Activated CD8-positive, alpha-beta T cell treated with anti-CD3 and anti-CD28 coated beads, Interleukin-2, amount 10 ng/mL, durations not matched to agents 7 days and 5 days (primary cell): ENCODE results near the gene OPN1MW3. TPM values are rescaled to one million over a fixed set of nuclear protein-coding genes. Genes with fewer than 3 reads are reported as not detected.
A peak's percentile ranks its signal among the peaks of the same experiment; 100 is the strongest.
"Not testable (repeated sequence)": the region's sequence is repeated elsewhere in the genome, so short reads cannot be mapped to it uniquely, and the experiment has no call there.

Source experiments
- ATAC-seq: fragments of 150-1000 bp; cut with Tn5 transposase; one replicate; pipeline ENCODE4 v1.10.0; 2021; ENCODE audit warnings: moderate library complexity
- CTCF ChIA-PET: fragments of 350-600 bp; sonication (Branson Sonifier 250); formaldehyde crosslinking; loops from one replicate; lab custom pipeline; 2021; ENCODE audit warnings: antibody characterized with exemption; lab: Charles Lee
- POLR2A ChIA-PET: fragments of 350-600 bp; sonication (Branson Sonifier 250); formaldehyde crosslinking; loops from one replicate; lab custom pipeline; 2021; ENCODE audit warnings: antibody characterized with exemption; lab: Charles Lee
- DNase-seq: peaks from one replicate; pipeline ENCODE4 v3.0.0-alpha.2; 2020
- H3K27ac Mint-ChIP-seq: one replicate; pipeline ENCODE4 v1.8.0; 2021; ENCODE audit warnings: mild to moderate bottlenecking, mixed read lengths
- H3K27me3 Mint-ChIP-seq: one replicate; pipeline ENCODE4 v1.8.0; 2021; ENCODE audit warnings: low read depth, mixed read lengths
- H3K36me3 Mint-ChIP-seq: one replicate; pipeline ENCODE4 v1.8.0; 2021; ENCODE audit warnings: low read depth, mixed read lengths
- H3K4me1 Mint-ChIP-seq: one replicate; pipeline ENCODE4 v1.8.0; 2021; ENCODE audit warnings: low read depth, mixed read lengths
- H3K4me3 Mint-ChIP-seq: one replicate; pipeline ENCODE4 v1.8.0; 2021; ENCODE audit warnings: mild to moderate bottlenecking, mixed read lengths
- H3K9me3 Mint-ChIP-seq: one replicate; pipeline ENCODE4 v1.8.0; 2022; ENCODE audit warnings: mixed read lengths; ENCODE audit not compliant: insufficient read depth
- total RNA-seq, 2 experiments: library from RNA; stranded (reverse); gene quantifications; one replicate each; pipeline ENCODE4 v1.2.3, GENCODE V29; 2021

The OPN1MW3 gene
- not detected for total RNA-seq

GRCh38 chrX:154257282-154257681 lies at the start of gene OPN1MW3:
Gene OPN1MW3 (plus strand): TSS chrX:154257582. CDS start chrX:154257620, 38 bp downstream.
- DNase-seq, H3K9me3 Mint-ChIP-seq, POLR2A ChIA-PET, H3K36me3 Mint-ChIP-seq, H3K27me3 Mint-ChIP-seq, H3K27ac Mint-ChIP-seq, ATAC-seq, CTCF ChIA-PET, H3K4me3 Mint-ChIP-seq, H3K4me1 Mint-ChIP-seq: not testable (repeated sequence)

- POLR2A ChIA-PET, H3K4me3 Mint-ChIP-seq, H3K4me1 Mint-ChIP-seq, DNase-seq, H3K36me3 Mint-ChIP-seq, H3K27ac Mint-ChIP-seq, H3K27me3 Mint-ChIP-seq, H3K9me3 Mint-ChIP-seq, CTCF ChIA-PET: not testable (repeated sequence)
- ATAC-seq: peak; percentile 99
Measured at GRCh38 chrX:154209670-154210418, 47.5 kb upstream of the OPN1MW3 start.

GRCh38 chrX:154211057-154211456 lies 46.3 kb upstream of the OPN1MW3 start:
- POLR2A ChIA-PET, H3K36me3 Mint-ChIP-seq, H3K9me3 Mint-ChIP-seq, H3K27ac Mint-ChIP-seq, H3K4me1 Mint-ChIP-seq, CTCF ChIA-PET, ATAC-seq, H3K4me3 Mint-ChIP-seq, H3K27me3 Mint-ChIP-seq: not testable (repeated sequence)
- peak; percentile 18 for DNase-seq

- H3K36me3 Mint-ChIP-seq, POLR2A ChIA-PET, H3K9me3 Mint-ChIP-seq, H3K4me3 Mint-ChIP-seq, H3K27me3 Mint-ChIP-seq, CTCF ChIA-PET, H3K4me1 Mint-ChIP-seq, H3K27ac Mint-ChIP-seq, ATAC-seq, DNase-seq: not testable (repeated sequence)
Measured at GRCh38 chrX:154211499-154211898, 45.9 kb upstream of the OPN1MW3 start.

GRCh38 chrX:154219456-154219855 lies 37.9 kb upstream of the OPN1MW3 start, which contains the start of gene OPN1MW2:
Gene OPN1MW2 (plus strand): TSS chrX:154219756. CDS start chrX:154219816, 60 bp downstream.
- H3K27ac Mint-ChIP-seq, H3K27me3 Mint-ChIP-seq, DNase-seq, ATAC-seq, H3K36me3 Mint-ChIP-seq, H3K9me3 Mint-ChIP-seq, H3K4me1 Mint-ChIP-seq, CTCF ChIA-PET, H3K4me3 Mint-ChIP-seq, POLR2A ChIA-PET: not testable (repeated sequence)

- H3K9me3 Mint-ChIP-seq, CTCF ChIA-PET, H3K36me3 Mint-ChIP-seq, POLR2A ChIA-PET, H3K27me3 Mint-ChIP-seq, H3K4me1 Mint-ChIP-seq, H3K27ac Mint-ChIP-seq, ATAC-seq, DNase-seq, H3K4me3 Mint-ChIP-seq: not testable (repeated sequence)
Measured at GRCh38 chrX:154225292-154225691, 32.1 kb upstream of the OPN1MW3 start.

- not testable (repeated sequence) for H3K4me3 Mint-ChIP-seq, H3K27me3 Mint-ChIP-seq
Measured at GRCh38 chrX:154226706-154227105, 30.7 kb upstream of the OPN1MW3 start.

GRCh38 chrX:154231443-154231842 lies 25.9 kb upstream of the OPN1MW3 start:
- POLR2A ChIA-PET, CTCF ChIA-PET, H3K27ac Mint-ChIP-seq, H3K4me1 Mint-ChIP-seq, DNase-seq, ATAC-seq, H3K27me3 Mint-ChIP-seq, H3K4me3 Mint-ChIP-seq, H3K36me3 Mint-ChIP-seq, H3K9me3 Mint-ChIP-seq: not testable (repeated sequence)

More at GRCh38 chrX:154226706-154227105, 30.7 kb upstream of the OPN1MW3 start:
- H3K27ac Mint-ChIP-seq, H3K9me3 Mint-ChIP-seq, POLR2A ChIA-PET, DNase-seq, ATAC-seq, H3K4me1 Mint-ChIP-seq, CTCF ChIA-PET, H3K36me3 Mint-ChIP-seq: not testable (repeated sequence)

GRCh38 chrX:154233620-154234019 lies 23.8 kb upstream of the OPN1MW3 start:
- DNase-seq, H3K4me1 Mint-ChIP-seq, H3K9me3 Mint-ChIP-seq, H3K4me3 Mint-ChIP-seq, H3K36me3 Mint-ChIP-seq, H3K27me3 Mint-ChIP-seq, POLR2A ChIA-PET, CTCF ChIA-PET, H3K27ac Mint-ChIP-seq, ATAC-seq: not testable (repeated sequence)

- H3K27me3 Mint-ChIP-seq, ATAC-seq, H3K27ac Mint-ChIP-seq, DNase-seq, H3K4me3 Mint-ChIP-seq, CTCF ChIA-PET, H3K36me3 Mint-ChIP-seq, H3K4me1 Mint-ChIP-seq, H3K9me3 Mint-ChIP-seq, POLR2A ChIA-PET: not testable (repeated sequence)
Measured at GRCh38 chrX:154238939-154239559, 18.3 kb upstream of the OPN1MW3 start.

- H3K27ac Mint-ChIP-seq, H3K4me1 Mint-ChIP-seq, H3K4me3 Mint-ChIP-seq, DNase-seq, POLR2A ChIA-PET, ATAC-seq, CTCF ChIA-PET, H3K36me3 Mint-ChIP-seq, H3K9me3 Mint-ChIP-seq, H3K27me3 Mint-ChIP-seq: not testable (repeated sequence)
Measured at GRCh38 chrX:154239982-154240503, 17.3 kb upstream of the OPN1MW3 start.

- H3K27me3 Mint-ChIP-seq, DNase-seq, H3K4me3 Mint-ChIP-seq, POLR2A ChIA-PET, H3K9me3 Mint-ChIP-seq, H3K4me1 Mint-ChIP-seq, H3K36me3 Mint-ChIP-seq, CTCF ChIA-PET: not testable (repeated sequence)
- peak overlapping the region; percentile 61 for H3K27ac Mint-ChIP-seq
- ATAC-seq: peak; percentile 99
Measured at GRCh38 chrX:154247377-154248045, 9.9 kb upstream of the OPN1MW3 start.
